ENCODE data around the gene MLLT6. TPM values are rescaled to one million over a fixed set of nuclear protein-coding genes. Genes with fewer than 3 reads are reported as not detected.

Gene MLLT6
- total and polyA plus RNA-seq, 10 of the 15 experiments (the other 5 are each of a cell fraction or from before 2014, with no cell fraction given), result 4.8 to 105 (median 36.3) TPM

GRCh38 chr17:38724337-38724988 is 19.4 kb downstream of the MLLT6 start:
- TF ChIP-seq MYB (IDR thresholded peaks at IDR 0.05; ENCODE audit: borderline replicate concordance, low read depth, low read length) (no peak), RELB (IDR thresholded peaks at IDR 0.05; ENCODE audit: low read depth) (no peak)
- BruUV-seq (replicated peaks), result no TSS peak
- Histone ChIP-seq H3K36me3 (ENCODE audit: control insufficient read depth in 2 of 2, insufficient read depth in 2 of 2, low read length in 1 of 2) (peaks cover 3 to 5% of the 10 kb centered on the region in 2 experiments; a peak in 2 of 4 replicates), H3K9ac (ENCODE audit: control insufficient read depth, insufficient read depth, low read length) (no peak overlapping the region), H3K9me3 (replicated peaks; ENCODE audit: control insufficient read depth, insufficient read depth, low read length) (no peaks in the 10 kb centered on the region; the same call in 2 of the 3 replicates), H3K4me2 (ENCODE audit: control insufficient read depth, insufficient read depth) (no peak overlapping the region), H3K4me1 (ENCODE audit: control insufficient read depth, insufficient read depth, low read length) (peaks cover 25% of the 10 kb centered on the region), H4K20me1 (ENCODE audit: control insufficient read depth, insufficient read depth) (no peaks in the 10 kb centered on the region), H2AFZ (ENCODE audit: control insufficient read depth, low read depth, low read length) (no peak overlapping the region), H3K27me3 (replicated peaks in 1 of 2; ENCODE audit: control insufficient read depth in 2 of 2, insufficient read depth in 2 of 2, low read length in 1 of 2) (no peaks in the 10 kb centered on the region), H3K27ac (ENCODE audit: control insufficient read depth, insufficient read depth) (no peak overlapping the region), H3K79me2 (ENCODE audit: control insufficient read depth, insufficient read depth, low read length) (no peaks in the 10 kb centered on the region), H3K4me3 (no peak overlapping the region)
- in situ Hi-C loops (cut with MboI) (no loop called here), intact Hi-C loops (cut with micrococcal nuclease; ENCODE audit: unreplicated experiment) (no loop called here)
- SMC1A ChIA-PET (ENCODE audit: uncharacterized antibody, unreplicated experiment), result no interaction called here
- CTCF ChIA-PET, result no interaction called here
- FAIRE-seq (no peak), DNase-seq (ENCODE audit: low read depth, low spot score) (no peak), ATAC-seq (no peak)
- POLR2A ChIA-PET, result no interaction called here
- WGBS (ENCODE audit: insufficient coverage, insufficient replicate concordance, low lambda C conversion rate, missing lambda C conversion rate), result 83% methylated on average over 16 of the region's 16 CpGs
- RAD21 ChIA-PET (ENCODE audit: unreplicated experiment), result no interaction called here

GRCh38 chr17:38725066-38725465 is 20.0 kb downstream of the MLLT6 start:
- DNase-seq (ENCODE audit: low read depth, low spot score), result no peak
- in situ Hi-C loops (cut with MboI), result no loop called here
- Histone ChIP-seq H3K36me3 (ENCODE audit: control insufficient read depth in 2 of 2, insufficient read depth in 2 of 2, low read length in 1 of 2) (peaks cover 3 to 5% of the 10 kb centered on the region in 2 experiments; a peak in 2 of 4 replicates), H2AFZ (ENCODE audit: control insufficient read depth, low read depth, low read length) (no peak overlapping the region), H3K27ac (ENCODE audit: control insufficient read depth, insufficient read depth) (no peak overlapping the region), H3K79me2 (ENCODE audit: control insufficient read depth, insufficient read depth, low read length) (no peaks in the 10 kb centered on the region), H3K4me3 (no peak overlapping the region), H3K27me3 (replicated peaks in 1 of 2; ENCODE audit: control insufficient read depth in 2 of 2, insufficient read depth in 2 of 2, low read length in 1 of 2) (no peaks in the 10 kb centered on the region), H3K4me2 (ENCODE audit: control insufficient read depth, insufficient read depth) (no peak overlapping the region), H4K20me1 (ENCODE audit: control insufficient read depth, insufficient read depth) (no peaks in the 10 kb centered on the region), H3K4me1 (ENCODE audit: control insufficient read depth, insufficient read depth, low read length) (peaks cover 28% of the 10 kb centered on the region), H3K9me3 (replicated peaks; ENCODE audit: control insufficient read depth, insufficient read depth, low read length) (no peaks in the 10 kb centered on the region; the same call in 2 of the 3 replicates), H3K9ac (ENCODE audit: control insufficient read depth, insufficient read depth, low read length) (no peak overlapping the region)
- BruUV-seq (replicated peaks), result no TSS peak
- RAD21 ChIA-PET (ENCODE audit: unreplicated experiment), result no interaction called here
- SMC1A ChIA-PET (ENCODE audit: uncharacterized antibody, unreplicated experiment), result no interaction called here
- FAIRE-seq, result no peak
- WGBS (ENCODE audit: insufficient coverage, insufficient replicate concordance, low lambda C conversion rate, missing lambda C conversion rate), result 67% methylated on average over 10 of the region's 10 CpGs
- CTCF ChIA-PET, result no interaction called here
- no peak for ATAC-seq
- POLR2A ChIA-PET, result no interaction called here
- intact Hi-C loops (cut with micrococcal nuclease; ENCODE audit: unreplicated experiment), result no loop called here
- no peak for TF ChIP-seq KDM1A (IDR thresholded peaks at IDR 0.05; ENCODE audit: borderline replicate concordance)
- TF ChIP-seq IRF4 (IDR thresholded peaks at IDR 0.05; ENCODE audit: low read depth, low read length), result no peak
- no peak for TF ChIP-seq ATF7 (IDR thresholded peaks at IDR 0.05; ENCODE audit: low read depth)
- no peak for TF ChIP-seq CHD1 (IDR thresholded peaks at IDR 0.05; ENCODE audit: low read depth, low read length)
- 0 out of 2 replicates have a peak, but pooled peaks have one; percentile 18 for TF ChIP-seq POLR2A (IDR thresholded peaks at IDR 0.05; ENCODE audit: low read depth, low read length)
- no peak for TF ChIP-seq E4F1 (IDR thresholded peaks at IDR 0.05; ENCODE audit: borderline replicate concordance, partially characterized antibody)
- TF ChIP-seq HSF1 (IDR thresholded peaks at IDR 0.05; ENCODE audit: low read depth, low read length), result no peak
- TF ChIP-seq MEF2A (IDR thresholded peaks at IDR 0.05; ENCODE audit: insufficient read depth, low read depth, low read length), result no peak
- TF ChIP-seq WRNIP1 (IDR thresholded peaks at IDR 0.05; ENCODE audit: borderline replicate concordance, low read depth, low read length), result no peak
- TF ChIP-seq NFYB (IDR thresholded peaks at IDR 0.05; ENCODE audit: insufficient read depth, low read depth, low read length), result 0 out of 2 replicates have a peak, but pooled peaks have one; percentile 12
